Left lobe of liver (tissue), 2 donors: Measurements from ENCODE around the gene RNF144B. TPM values are rescaled to one million over a fixed set of nuclear protein-coding genes. Genes with fewer than 3 reads are reported as not detected.

Source experiments
- ATAC-seq: fragments of 200-7000 bp; cut with Tn5 transposase; one replicate; pipeline ENCODE4 v1.9.1; 2020; ENCODE audit warnings: mild to moderate bottlenecking, moderate library complexity
- DNase-seq: peaks from one replicate; pipeline ENCODE4 v3.0.0-alpha.2; 2020; ENCODE audit warnings: low spot score
- total RNA-seq: library from RNA; stranded (reverse); gene quantifications from one replicate; pipeline ENCODE4 v1.2.1, GENCODE V29; 2021
- donor health status: DM: no; HTN: no; CAD: no; lungs with moderate emphysema.
- donor health status: DM: no; HTN: yes; CAD: no.

The RNF144B gene
- total RNA-seq, 1 donor from 2014 or later = 17.5 TPM

DNA sequence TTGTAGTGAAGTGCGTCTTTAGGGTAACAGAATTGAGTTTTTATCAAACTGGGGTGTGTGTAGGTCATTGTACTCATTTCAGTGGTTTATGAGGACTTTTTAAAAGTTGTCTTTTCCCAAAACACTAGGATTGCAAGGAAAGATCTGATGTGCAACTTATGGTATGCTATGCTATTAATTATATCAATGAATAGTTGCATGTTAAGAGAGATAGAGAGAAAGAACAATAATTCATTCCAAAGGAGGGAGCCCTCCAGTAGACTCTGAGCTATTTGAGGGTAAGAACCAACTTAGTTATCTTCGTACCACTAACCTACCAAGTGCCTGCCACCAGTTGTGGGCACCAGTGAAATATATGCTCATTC, 117.1 kb downstream of the RNF144B start:
- ATAC-seq (no peak), DNase-seq (no peak)

DNA sequence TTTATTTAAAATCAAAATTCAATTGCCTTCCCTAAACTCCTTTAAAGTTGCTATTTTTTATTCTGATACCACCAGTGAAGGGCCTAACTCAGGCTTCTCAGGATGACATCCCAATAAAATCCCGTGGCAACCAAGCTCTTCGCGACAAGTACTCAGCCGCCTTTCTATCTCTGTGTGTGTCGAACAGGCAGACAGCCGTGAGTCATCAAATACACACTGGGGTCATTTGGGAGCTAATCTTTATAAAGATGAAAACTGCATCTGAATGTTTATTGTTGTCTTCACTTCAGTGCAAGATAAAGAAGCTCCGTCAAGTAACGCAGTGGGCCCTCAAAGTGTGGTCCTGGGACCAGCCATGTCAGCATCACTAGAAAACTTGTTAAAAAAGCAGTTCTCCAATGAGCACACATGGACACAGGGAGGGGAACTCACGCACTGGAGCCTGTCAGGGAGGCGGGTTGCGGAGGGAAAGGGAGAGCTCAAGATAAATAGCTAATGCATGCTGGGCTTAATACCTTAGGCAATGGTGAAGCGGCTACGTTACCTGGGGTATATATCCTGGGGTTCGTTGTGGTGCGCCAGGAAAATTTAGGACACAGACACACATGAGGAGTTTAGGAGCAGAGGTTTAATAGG, 119.3 kb downstream of the RNF144B start:
- no peak for DNase-seq
- ATAC-seq = no peak

DNA sequence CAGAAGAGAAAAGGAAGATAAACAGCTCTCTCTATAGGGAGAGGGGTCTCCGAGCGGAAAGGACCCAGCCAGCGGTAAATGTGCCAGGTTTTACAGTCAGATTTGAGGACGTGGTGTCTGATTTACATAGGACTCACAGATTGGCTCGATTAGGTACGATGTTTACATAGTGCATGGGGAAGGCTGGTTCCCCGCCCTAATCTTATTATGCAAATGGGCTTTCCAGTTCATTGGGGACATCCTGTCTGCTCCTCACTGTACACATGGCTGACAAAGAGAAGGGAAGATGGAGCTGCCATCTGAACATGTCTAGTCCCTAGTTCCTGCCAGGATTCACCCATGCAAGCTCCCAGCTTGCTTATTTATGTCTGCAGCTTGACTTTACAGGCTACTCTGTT, 119.9 kb downstream of the RNF144B start:
- ATAC-seq (no peak), DNase-seq (no peak)

DNA sequence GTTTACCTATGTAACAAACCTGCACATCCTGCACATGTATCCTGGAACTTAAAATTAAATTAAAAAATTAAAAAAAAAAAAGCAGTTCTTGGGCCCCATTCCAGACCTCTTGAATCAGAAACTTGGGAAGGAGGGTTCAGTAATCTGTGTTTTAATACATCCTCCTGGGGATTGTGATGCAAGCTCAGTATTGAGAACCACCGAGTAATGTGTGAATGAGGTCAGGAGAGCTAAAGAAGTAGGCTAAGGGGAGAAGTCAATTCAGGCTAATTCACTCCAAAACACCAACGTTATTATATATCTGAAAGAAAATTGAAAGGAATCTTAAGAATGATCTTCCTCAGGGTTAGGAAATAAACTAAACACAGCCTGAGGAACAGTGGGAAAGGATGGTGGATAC, 120.4 kb downstream of the RNF144B start:
- ATAC-seq (no peak), DNase-seq (no peak)

DNA sequence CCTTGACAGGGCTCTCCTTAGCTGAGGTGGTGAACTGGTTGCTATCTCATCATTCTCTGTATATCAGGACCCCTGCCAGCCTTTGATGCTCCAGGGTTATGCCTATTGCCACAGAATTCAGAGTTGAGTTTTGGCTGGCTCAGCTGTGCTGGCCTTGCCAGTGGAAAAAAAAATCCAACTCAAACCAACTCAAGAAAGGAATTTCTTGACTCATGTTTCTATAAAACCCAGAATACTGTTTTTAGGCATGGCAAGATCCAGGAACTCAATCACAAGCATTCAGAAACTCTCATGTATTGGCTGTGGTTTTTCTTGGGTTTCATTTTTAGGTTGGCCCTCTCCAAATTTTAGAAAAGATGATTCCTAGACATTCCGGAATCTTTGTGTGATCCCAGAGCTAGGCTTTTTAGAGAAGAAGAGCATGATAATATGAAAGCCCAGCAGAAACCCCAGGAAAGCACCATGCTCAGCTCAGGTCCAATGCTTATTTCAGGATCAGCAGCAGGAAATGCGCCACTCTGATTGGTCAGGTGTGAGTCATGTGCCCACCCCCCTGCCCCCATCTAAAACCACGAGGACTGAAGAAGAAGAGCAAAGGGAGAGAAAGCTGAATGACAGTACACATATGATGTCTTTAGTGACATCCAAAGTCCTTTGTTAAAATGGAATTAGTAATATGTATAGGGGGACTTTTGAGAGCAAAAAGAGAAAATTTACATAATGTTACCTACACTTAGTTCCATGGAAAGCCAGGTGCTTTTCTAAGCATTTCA, 122.9 kb downstream of the RNF144B start:
- DNase-seq = no peak
- no peak for ATAC-seq

GRCh38 chr6:18510644-18511033, 123.5 kb downstream of the RNF144B start:
- ATAC-seq = no peak
- DNase-seq = no peak

DNA sequence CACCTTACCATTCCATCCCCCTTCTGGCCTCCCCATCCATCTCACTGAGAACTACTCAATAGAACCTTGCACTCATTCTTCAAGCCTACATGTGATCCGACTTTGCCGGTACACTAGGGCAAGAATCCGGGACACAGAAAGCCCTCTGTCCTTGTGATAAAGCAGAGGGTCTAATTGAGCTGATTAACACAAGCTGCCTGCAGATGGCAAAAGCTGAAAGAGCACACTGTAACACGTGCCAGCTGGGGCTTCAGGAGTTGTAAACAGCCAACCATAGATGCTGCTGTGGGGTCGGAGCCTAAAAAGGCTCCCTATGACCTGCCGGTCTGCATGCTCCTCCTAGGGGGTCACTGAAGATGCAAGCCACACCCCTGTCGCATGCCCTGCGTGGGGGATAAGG, 124.1 kb downstream of the RNF144B start:
- ATAC-seq = no peak
- no peak for DNase-seq

GRCh38 chr6:18513253-18513798, 126.2 kb downstream of the RNF144B start:
- no peak for DNase-seq
- ATAC-seq = peak; percentile 92

DNA sequence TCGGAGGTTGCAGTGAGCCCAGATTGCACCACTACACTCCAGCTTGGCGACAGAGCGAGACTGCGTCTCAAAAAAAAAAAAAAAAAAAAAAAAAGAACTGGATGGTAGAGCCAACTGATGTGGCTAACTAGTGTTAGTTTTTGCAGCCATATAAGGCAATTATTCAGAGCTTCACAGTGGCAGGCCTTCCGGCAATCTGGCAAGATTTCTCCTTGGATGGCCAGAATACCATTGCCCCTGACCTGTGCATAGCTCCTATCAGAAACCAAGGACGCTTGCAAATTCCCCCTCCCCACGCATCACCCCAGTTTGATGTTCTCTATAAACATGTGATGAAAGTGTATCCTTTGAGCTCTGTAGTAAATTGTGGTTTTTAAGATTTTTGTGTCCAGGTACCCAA, 127.0 kb downstream of the RNF144B start:
- ATAC-seq (no peak), DNase-seq (no peak)

DNA sequence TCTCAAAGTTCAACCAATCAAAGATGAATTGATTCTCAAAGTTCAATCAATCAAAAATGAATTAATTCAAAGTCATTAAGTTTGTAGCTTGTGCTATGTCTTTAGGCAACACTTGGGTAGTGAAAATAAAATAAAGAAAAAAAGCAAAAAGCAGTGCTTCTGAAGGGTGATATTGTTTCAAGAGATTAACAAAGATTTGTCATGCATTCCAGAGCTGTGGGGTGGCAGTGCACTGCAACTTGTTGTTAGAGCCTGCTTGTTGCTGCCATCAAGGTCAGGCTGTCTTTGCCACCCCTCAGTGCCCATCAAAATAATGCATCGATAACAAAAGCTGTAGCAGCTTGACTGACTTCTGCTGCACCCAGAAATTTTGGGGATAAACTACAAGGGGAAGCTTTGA, 128.6 kb downstream of the RNF144B start:
- DNase-seq (no peak), ATAC-seq (no peak)

Other genes with a start within 250 kb of the RNF144B start
- gene TPMT, start 232.3 kb upstream of the RNF144B start, total RNA-seq = 25.5 TPM
- 10.3 TPM for gene KDM1B, start 231.9 kb upstream of the RNF144B start, total RNA-seq
- gene DEK, start 122.8 kb upstream of the RNF144B start, total RNA-seq = 16.9 TPM